Fibroblast of lung (primary cell): ENCODE measurements around the gene ST6GALNAC4. TPM values are rescaled to one million over a fixed set of nuclear protein-coding genes. Genes with fewer than 3 reads are reported as not detected.

Source experiments
- DNase-seq, 2 donors: peaks; one replicate each; pipeline versions ENCODE4 v3.0.0 to v3.0.0-alpha.2; 2010; ENCODE audit warnings: low read depth in 2 of 2
- H2AFZ ChIP-seq: 2 replicates; pipeline ENCODE4 v1.5.1; 2012; ENCODE audit warnings: low read length, control low read depth, inconsistent platforms
- H3K27ac ChIP-seq: 2 replicates; pipeline ENCODE4 v1.5.1; 2011; ENCODE audit warnings: low read length, control low read depth; ENCODE audit not compliant: insufficient read depth
- H3K27me3 ChIP-seq: 2 replicates; pipeline ENCODE4 v1.5.1; 2011; ENCODE audit warnings: mild to moderate bottlenecking, low read length; ENCODE audit not compliant: control insufficient read depth, insufficient read depth
- H3K36me3 ChIP-seq: 2 replicates; pipeline ENCODE4 v1.5.1; 2011; ENCODE audit warnings: low read length; ENCODE audit not compliant: control insufficient read depth, insufficient read depth
- H3K4me1 ChIP-seq: 2 replicates; pipeline ENCODE4 v1.5.1; 2011; ENCODE audit warnings: low read length; ENCODE audit not compliant: control insufficient read depth, insufficient read depth; ENCODE audit errors: extremely low read depth
- H3K4me2 ChIP-seq: 2 replicates; pipeline ENCODE4 v1.5.1; 2011; ENCODE audit warnings: low read length, control low read depth; ENCODE audit not compliant: insufficient read depth; ENCODE audit errors: extremely low read depth
- H3K4me3 ChIP-seq, 4 experiments: fragments of 200-600 bp in 1 of 4; sonication (generic) in 1 of 4; replicated peaks in 1 of 4; 2 replicates each; pipeline ENCODE4 v1.5.1; 2011 to 2016; ENCODE audit warnings: low read length in 4 of 4, low read depth in 3 of 4, mild to moderate bottlenecking in 3 of 4, control low read depth in 2 of 4, inconsistent platforms in 1 of 4, mixed read lengths in 1 of 4; ENCODE audit not compliant: insufficient read depth in 1 of 4; ENCODE audit errors: control extremely low read depth in 1 of 4
- H3K79me2 ChIP-seq: 2 replicates; pipeline ENCODE4 v1.5.1; 2012; ENCODE audit warnings: mild to moderate bottlenecking, low read length, inconsistent platforms; ENCODE audit not compliant: control insufficient read depth, insufficient read depth
- H3K9ac ChIP-seq: 2 replicates; pipeline ENCODE4 v1.5.1; 2011; ENCODE audit warnings: mild to moderate bottlenecking, low read length, control low read depth; ENCODE audit not compliant: insufficient read depth
- H3K9me3 ChIP-seq: 2 replicates; pipeline ENCODE4 v1.5.1; 2012; ENCODE audit warnings: low read depth, low read length; ENCODE audit not compliant: control insufficient read depth, insufficient read depth
- H4K20me1 ChIP-seq: 2 replicates; pipeline ENCODE4 v1.5.1; 2011; ENCODE audit warnings: low read length; ENCODE audit not compliant: control insufficient read depth, insufficient read depth; ENCODE audit errors: extremely low read depth
- EZH2 ChIP-seq: IDR thresholded peaks from 2 replicates; pipeline ENCODE4 v1.5.1; 2012; ENCODE audit warnings: low read length, control low read depth, mild to moderate bottlenecking; ENCODE audit errors: missing control alignments
- polyA plus RNA-seq, 2 donors: library from polyadenylated mRNA; depleted of rRNA in 1 of 2; stranded (reverse) in 1 of 2; unstranded in 1 of 2; fragments of >200 nt; gene quantifications; 2 replicates each; pipeline ENCODE4 v1.2.1, GENCODE V29; 2011 to 2012; ENCODE audit warnings: missing spikeins in 1 of 2
- total RNA-seq: library from RNA; depleted of rRNA; stranded (reverse); fragments of >200 nt; gene quantifications from 2 replicates; pipeline ENCODE4 v1.2.1, GENCODE V29; 2014
- TF ChIP-seq, protein P1 (sequence below), 2 donors: IDR thresholded peaks in 1 of 2; conservative IDR thresholded peaks in 1 of 2; 1 replicate in 1 of 2; 2 replicates in 1 of 2; pipeline ENCODE4 v1.5.1; 2011 to 2012; ENCODE audit warnings: low read length in 2 of 2, control low read depth in 1 of 2, inconsistent platforms in 1 of 2, low read depth in 1 of 2, mild to moderate bottlenecking in 1 of 2

The ST6GALNAC4 gene
- total and polyA plus RNA-seq, 2 donors (not counting 1 experiment from before 2014, with no cell fraction given), result 16.4 to 28.1 TPM

DNA sequence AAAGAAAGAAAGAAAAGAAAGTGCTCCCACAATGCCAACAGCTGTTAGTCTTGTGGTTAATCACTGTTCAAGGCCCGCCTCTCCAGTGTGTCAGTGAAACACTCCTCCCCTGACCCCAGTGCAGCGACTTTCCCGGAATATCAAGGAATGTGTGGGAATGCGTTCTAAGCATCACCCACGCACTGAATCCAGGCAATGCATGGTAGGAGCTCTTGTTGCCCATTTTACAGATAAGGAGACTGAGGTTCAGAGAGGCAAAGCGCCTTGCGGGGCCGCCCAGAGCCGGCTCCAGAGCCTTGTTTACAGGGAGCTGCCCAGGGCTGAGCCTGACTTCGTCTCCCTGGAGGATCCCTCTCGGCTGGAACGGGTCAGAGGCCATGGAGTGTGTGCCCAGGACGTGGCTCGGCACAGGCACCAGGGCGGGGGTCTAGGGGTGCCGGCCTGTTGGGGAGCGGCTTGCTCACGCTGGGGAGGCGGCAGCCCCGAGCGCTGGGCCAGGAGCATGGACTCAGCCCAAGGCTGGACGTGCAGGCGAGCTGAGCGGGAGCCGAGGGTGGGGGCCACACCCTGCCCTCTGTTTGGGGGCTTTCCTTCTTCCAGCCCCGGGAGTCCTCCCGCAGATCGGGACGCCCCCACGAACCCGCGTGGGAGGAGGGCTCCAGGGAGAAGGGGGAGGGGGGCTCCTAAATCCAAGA lies 18.3 kb downstream of the ST6GALNAC4 start:
- peak overlapping the region; percentile 98 for H3K27ac ChIP-seq
- no peaks in the 10 kb centered on the region for H3K9me3 ChIP-seq
- peaks cover 23% of the 10 kb centered on the region for H3K4me1 ChIP-seq
- peak overlapping the region; percentile 98 for H3K9ac ChIP-seq
- no peaks in the 10 kb centered on the region for H4K20me1 ChIP-seq
- peaks cover 20% of the 10 kb centered on the region for H3K79me2 ChIP-seq
- H3K4me3 ChIP-seq, result peak overlapping the region; percentile 74 to 91 (median 85)
- TF ChIP-seq EZH2, result no peak
- DNase-seq, result peak; percentile 90 to 91
- H3K4me2 ChIP-seq, result peak overlapping the region; percentile 80
- H3K36me3 ChIP-seq, result peaks cover 24% of the 10 kb centered on the region
- no peaks in the 10 kb centered on the region for H3K27me3 ChIP-seq
- H2AFZ ChIP-seq, result no peak overlapping the region

DNA sequence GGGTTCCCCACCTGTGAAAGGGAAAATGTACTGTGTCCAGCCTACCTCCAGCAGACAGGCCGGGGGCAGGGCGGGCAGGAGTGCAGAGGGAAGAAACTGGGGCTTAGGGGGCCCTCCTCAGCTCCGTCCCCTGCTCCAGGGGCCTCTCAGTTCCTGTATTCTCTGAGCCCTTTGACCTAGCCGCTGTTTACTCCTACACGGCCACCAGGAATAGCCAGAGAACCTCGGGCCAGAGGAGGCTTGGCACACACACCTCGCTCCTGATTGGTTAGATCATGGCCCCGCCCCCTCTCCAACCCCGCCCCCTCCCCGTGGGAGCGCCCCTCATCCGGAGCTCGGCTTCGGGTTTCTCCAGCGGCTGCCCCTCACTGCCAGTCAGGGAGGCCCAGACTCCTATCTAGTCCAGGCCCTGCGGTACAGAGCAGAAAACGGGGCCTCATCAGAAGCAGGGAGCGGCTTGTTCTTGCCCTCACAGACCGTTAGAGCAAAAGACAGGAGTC lies 19.6 kb downstream of the ST6GALNAC4 start:
- H3K4me3 ChIP-seq, result peak overlapping the region in 3 of 4 experiments; percentile 24 to 91 (median 33)
- H4K20me1 ChIP-seq, result no peaks in the 10 kb centered on the region
- peak; percentile 67 to 90 for DNase-seq
- H3K27me3 ChIP-seq, result no peaks in the 10 kb centered on the region
- no peak for TF ChIP-seq EZH2
- TF ChIP-seq, protein P1, sequence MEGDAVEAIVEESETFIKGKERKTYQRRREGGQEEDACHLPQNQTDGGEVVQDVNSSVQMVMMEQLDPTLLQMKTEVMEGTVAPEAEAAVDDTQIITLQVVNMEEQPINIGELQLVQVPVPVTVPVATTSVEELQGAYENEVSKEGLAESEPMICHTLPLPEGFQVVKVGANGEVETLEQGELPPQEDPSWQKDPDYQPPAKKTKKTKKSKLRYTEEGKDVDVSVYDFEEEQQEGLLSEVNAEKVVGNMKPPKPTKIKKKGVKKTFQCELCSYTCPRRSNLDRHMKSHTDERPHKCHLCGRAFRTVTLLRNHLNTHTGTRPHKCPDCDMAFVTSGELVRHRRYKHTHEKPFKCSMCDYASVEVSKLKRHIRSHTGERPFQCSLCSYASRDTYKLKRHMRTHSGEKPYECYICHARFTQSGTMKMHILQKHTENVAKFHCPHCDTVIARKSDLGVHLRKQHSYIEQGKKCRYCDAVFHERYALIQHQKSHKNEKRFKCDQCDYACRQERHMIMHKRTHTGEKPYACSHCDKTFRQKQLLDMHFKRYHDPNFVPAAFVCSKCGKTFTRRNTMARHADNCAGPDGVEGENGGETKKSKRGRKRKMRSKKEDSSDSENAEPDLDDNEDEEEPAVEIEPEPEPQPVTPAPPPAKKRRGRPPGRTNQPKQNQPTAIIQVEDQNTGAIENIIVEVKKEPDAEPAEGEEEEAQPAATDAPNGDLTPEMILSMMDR (conservative IDR thresholded peaks at IDR 0.05 in 1 of 2, IDR thresholded peaks at IDR 0.05 in 1 of 2; ENCODE audit: low read depth in 1 of 2, low read length in 2 of 2), result no peak
- no peaks in the 10 kb centered on the region for H3K9me3 ChIP-seq
- peak overlapping the region; percentile 44 for H3K9ac ChIP-seq
- peaks cover 17% of the 10 kb centered on the region for H3K4me1 ChIP-seq
- no peak overlapping the region for H2AFZ ChIP-seq
- H3K4me2 ChIP-seq, result peak overlapping the region; percentile 66
- H3K79me2 ChIP-seq, result peaks cover 20% of the 10 kb centered on the region
- H3K27ac ChIP-seq, result peak overlapping the region; percentile 82
- H3K36me3 ChIP-seq, result peaks cover 32% of the 10 kb centered on the region

DNA sequence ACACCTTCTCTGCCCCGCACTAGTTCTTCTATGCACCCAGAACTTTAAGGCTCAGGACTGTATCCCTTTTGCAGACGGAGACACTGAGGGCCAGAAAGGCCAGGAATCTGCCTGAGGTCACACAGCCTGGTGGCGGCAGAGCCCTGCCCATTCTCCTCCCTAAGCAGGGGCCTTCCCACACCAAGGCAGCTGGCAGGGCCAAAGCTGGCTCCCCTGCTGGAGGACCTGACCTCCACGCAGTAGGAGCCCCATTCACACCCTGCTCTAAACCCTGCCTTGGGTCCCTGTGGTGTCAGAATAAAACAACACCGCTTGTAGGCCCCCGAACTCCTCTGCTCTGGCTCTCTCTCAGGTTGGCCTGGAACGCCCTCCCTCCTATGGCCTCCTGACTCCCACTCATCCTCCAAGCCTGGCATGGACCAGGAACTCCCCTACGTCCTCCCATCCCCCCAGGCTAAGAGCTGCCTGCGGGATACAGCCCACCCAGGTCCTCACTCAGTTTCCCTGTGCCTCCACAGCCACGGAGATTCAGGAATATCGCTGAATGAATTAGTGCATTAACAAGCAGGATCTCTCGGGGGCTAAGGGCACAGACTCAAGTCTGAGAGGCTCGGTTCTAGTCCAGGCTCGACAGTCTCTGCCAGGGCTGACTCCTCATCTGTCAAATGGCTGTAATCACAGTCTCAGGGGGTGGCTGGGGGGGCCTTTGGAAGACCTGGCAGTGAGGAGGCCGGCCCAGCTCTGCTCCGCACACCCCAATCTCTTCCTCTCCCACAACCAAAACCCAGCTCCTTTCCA lies 20.2 kb downstream of the ST6GALNAC4 start:
- peaks cover 20% of the 10 kb centered on the region for H3K79me2 ChIP-seq
- no peak for DNase-seq
- H3K9me3 ChIP-seq, result no peaks in the 10 kb centered on the region
- H3K4me3 ChIP-seq, result peak overlapping the region in 3 of 4 experiments; percentile 4 to 48 (median 24)
- no peaks in the 10 kb centered on the region for H4K20me1 ChIP-seq
- no peak overlapping the region for H2AFZ ChIP-seq
- H3K4me2 ChIP-seq, result peak overlapping the region; percentile 66
- peak overlapping the region; percentile 60 for H3K27ac ChIP-seq
- H3K36me3 ChIP-seq, result peaks cover 34% of the 10 kb centered on the region
- TF ChIP-seq EZH2, result no peak
- TF ChIP-seq, protein P1 (conservative IDR thresholded peaks at IDR 0.05 in 1 of 2, IDR thresholded peaks at IDR 0.05 in 1 of 2; ENCODE audit: low read depth in 1 of 2, low read length in 2 of 2), result no peak
- no peaks in the 10 kb centered on the region for H3K27me3 ChIP-seq
- H3K4me1 ChIP-seq, result peaks cover 17% of the 10 kb centered on the region
- H3K9ac ChIP-seq, result no peak overlapping the region
